ENCODE data around the gene SAE1.

Gene SAE1

DNA sequence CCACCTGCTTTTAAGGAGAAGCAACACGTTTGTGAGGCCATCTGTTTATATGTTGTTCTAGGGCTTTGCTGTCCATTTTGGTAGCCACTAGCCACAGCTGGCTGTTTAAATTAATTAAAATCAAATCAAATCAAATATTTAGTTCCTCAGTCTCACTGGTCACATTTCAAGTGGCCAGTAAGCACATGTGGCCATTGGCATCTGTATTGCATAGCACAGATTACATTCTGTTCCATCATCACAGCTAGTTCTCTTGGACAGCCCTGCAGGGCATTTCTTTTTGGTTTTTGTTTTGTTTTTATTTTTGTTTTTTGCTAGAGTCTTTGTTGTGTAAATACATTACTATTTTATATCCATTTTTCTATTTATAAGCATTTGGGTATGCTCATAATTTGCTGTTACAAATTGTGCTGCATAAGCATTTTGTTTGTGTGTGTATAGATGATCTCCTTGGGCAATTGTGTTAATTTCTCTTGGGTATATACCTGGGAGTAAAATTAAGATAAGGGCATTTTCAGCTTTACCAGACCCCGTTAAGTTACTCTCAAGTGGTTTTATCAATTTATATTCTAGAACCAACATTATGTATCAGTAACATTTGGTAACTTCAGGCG, 31.3 kb downstream of the SAE1 start:
- DNase-seq (ENCODE audit: low spot score) = no peak

- DNase-seq (ENCODE audit: low spot score) = no peak
These were observed 37.4 kb downstream of the SAE1 start for GRCh38 chr19:47168065-47168464.

DNA sequence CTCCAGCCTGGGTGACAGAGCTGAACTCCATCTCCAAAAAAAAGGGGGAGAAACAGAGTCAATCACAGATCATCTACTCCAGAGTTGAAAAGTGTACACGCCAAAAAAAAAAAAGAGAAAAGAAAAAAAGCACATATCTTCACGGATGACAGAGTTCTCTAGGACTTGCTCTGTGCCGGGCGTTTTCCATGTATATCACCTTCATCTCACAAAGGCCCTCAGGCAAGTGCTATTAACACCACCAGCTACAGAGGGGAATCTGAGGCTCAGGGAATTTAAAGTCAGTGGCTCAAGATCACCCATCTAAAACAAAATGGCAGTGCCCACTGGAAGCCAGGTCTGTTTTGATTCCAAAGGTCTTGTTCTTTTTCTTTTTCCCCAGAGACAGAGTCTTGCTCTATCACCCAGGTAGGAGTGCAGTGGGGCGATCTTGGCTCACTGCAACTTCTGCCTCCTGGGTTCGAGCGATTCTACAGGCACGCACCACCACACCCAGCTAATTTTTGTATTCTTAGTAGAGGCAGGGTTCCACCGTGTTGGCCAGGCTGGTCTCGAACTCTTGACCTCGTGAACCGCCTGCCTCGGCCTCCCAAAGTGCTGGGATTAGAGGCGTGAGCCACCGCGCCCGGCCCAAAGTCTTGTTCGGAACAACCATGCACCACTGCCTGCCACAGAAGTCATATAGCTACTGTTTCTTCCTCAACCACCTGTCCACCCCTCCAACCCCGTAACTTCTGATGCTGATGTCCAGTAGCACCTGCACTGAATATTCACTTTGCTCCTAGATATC, 42.2 kb downstream of the SAE1 start:
- no peak for DNase-seq (ENCODE audit: low spot score)

DNA sequence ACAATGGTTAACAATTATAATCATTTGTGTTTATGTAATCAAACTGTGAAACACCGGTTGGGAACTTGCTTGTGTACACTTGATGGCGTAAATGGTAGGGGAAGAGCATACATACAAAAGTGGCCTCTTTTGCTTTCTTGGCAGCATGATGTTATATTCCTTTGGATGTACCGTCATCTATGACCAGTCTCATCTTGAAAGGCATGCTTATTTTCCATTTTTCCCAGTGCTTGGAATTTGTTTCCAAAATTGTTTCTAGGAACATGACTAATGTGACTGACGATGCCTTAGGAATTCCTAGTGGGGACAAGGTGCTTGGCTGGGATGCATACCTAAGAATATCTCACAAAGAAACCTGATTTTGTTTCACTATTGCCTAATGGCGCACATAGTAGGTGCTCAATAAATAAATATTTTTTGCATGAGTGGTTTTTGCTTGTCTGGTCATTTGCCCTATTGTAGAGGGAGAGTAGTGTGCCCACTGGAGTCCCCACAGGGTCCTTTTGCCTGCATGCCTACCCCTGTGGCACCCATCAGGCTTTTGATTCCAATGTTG, 45.5 kb downstream of the SAE1 start:
- DNase-seq (ENCODE audit: low spot score) = peak; percentile 86

DNA sequence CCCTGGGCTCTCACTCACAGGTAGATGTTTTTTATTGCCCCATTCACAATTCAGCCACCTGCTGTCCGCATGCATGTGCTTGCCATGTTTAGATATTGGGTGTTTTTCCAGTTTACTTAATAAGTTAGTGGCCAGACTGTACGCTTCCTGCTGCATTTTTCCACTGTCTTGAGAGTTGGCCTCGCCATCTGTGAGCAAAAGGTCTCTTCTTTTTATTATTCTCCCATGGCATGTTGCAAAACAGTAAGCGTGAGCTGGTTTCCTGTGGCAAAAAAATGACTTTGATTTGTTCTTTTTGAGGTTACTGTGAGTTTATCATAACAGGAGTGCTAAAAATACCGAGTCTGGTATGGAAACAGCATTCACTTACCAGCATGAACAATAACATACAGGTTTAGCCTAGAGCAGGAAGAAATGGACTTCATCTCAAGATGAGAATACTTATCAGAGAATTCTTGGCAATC, 46.0 kb downstream of the SAE1 start:
- DNase-seq (ENCODE audit: low spot score) = peak; percentile 89

GRCh38 chr19:47179653-47180310, 49.1 kb downstream of the SAE1 start:
- no peak for DNase-seq (ENCODE audit: low spot score)

DNA sequence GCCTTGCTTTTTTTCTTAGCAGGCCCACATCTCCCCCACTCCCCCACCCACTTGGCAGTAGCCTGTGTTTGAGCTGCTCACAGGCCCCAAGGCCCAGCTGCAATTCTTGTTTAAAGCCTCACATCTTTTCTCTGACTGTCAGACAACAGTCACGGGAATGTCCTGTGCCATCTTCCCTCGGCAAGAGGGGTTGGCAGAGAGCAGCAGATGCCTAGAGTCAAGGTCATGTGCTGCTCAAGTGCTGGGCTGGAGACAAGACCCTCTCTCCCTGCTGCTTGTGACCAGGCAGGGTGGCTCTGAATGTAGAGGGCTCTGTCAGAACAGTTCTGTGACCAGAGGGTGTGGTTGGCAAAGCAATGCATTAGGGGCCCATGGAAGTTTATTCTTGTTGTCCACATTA, 53.0 kb downstream of the SAE1 start:
- DNase-seq (ENCODE audit: low spot score) = no peak

- DNase-seq (ENCODE audit: low spot score) = no peak
These were observed 56.1 kb downstream of the SAE1 start for GRCh38 chr19:47186446-47187334.

DNA sequence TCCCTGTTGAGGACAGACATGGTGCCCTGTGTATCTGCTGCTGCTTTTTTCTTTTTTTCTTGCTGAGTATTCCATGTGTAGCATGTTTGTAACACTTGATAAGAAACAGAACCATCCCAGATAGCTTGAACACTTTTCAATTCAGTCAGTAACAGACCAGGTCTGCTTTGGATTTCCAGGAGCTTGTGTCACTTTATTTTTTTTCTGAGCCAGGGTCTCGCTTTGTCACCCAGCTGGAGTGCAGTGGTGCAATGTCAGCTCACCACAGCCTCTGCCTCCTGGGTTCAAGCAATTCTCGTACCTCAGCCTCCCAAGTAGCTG, 56.7 kb downstream of the SAE1 start:
- no peak for DNase-seq (ENCODE audit: low spot score)

GRCh38 chr19:47187797-47188196, 57.2 kb downstream of the SAE1 start:
- DNase-seq (ENCODE audit: low spot score) = no peak

GRCh38 chr19:47188507-47189033, 57.9 kb downstream of the SAE1 start:
- no peak for DNase-seq (ENCODE audit: low spot score)

GRCh38 chr19:47190167-47190727, 59.6 kb downstream of the SAE1 start:
- peak; percentile 45 for DNase-seq (ENCODE audit: low spot score)

- no peak for DNase-seq (ENCODE audit: low spot score)
These were observed 64.8 kb downstream of the SAE1 start for GRCh38 chr19:47195434-47195833.

DNA sequence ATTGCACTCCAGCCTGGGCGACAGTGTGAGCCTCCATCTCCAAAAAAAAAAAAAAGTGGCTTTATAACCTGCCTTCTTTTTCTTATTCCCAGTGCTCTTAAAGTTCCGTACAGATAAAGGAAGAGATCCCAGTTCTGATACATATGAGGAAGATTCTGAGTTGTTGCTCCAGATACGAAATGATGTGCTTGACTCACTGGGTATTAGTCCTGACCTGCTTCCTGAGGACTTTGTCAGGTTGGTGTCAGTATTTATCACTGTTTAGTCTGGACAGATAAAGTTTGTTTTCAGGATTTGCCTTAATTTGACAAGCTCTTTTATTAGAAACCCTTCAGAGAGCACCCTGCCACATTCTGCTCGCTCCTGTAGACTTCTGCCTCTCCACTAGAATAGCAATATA, 66.5 kb downstream of the SAE1 start:
- DNase-seq (ENCODE audit: low spot score) = no peak

DNA sequence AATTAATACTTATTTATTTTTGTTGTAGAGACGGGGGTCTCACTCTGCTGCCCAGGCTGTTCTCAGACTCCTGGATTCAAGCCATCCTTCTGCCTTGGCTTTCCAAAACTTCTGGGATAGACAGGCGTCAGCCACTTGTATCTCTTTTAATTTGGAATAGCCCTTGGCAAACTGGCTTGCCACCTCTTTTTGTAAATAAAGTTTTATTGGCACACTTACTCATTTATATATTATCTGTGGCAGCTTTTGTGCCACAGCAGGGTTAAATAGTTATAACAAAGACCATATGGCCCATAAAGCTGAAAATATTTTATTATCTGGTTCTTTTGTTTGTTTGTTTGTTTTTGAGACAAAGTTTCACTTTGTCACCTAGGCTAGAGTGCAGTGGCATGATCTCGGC, 69.9 kb downstream of the SAE1 start:
- DNase-seq (ENCODE audit: low spot score) = no peak

GRCh38 chr19:47203254-47203653, 72.6 kb downstream of the SAE1 start:
- DNase-seq (ENCODE audit: low spot score) = no peak

GRCh38 chr19:47209319-47210179, 78.9 kb downstream of the SAE1 start:
- no peak for DNase-seq (ENCODE audit: low spot score)

DNA sequence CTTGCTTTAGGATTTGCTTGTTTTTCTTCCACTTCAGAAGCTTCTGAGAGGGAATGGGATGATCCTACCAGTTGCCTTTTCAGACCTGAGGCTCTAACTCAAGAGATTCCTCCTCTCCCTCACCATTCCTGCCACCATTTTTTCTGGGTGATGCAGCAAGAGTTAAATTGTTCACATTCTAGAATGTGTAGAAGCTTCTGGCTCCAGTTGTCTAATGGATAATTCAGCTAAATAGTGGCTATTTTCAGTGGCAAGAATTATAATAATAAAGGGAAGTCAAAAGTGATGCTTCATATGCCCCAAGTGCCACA, 79.5 kb downstream of the SAE1 start:
- no peak for DNase-seq (ENCODE audit: low spot score)

GRCh38 chr19:47210689-47211316, 80.2 kb downstream of the SAE1 start:
- DNase-seq (ENCODE audit: low spot score) = peak; percentile 78

DNA sequence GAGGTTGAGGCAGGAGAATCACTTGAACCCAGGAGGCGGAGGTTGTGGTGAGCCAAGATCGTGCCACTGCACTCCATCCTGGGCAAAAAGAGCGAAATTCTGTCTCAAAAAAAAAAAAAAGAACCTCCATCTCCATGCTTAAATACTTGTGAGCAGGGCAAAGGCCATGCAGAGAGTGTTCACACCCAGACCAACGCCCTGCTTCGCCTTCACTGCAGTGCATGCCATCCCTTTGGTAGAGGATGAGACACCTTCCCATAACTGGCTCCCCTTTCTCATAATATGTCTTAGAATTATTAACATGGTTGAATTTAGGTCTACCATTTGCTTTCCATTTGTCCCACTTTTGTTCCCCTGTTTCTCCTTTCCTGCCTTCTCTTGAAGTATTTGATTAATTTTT, 84.9 kb downstream of the SAE1 start:
- no peak for DNase-seq (ENCODE audit: low spot score)

Measured in kidney capillary endothelial cell (primary cell).